HepG2 (cell line): ENCODE results near the gene XIAP. TPM values are rescaled to one million over a fixed set of nuclear protein-coding genes. Genes with fewer than 3 reads are reported as not detected.

Experiments used
- EP300 ChIP-seq, 3 experiments: sonication (generic) in 1 of 3; formaldehyde crosslinking in 1 of 3; IDR thresholded peaks; 2 replicates each; pipeline versions ENCODE4 v1.5.1 to v1.6.1; 2011 to 2020; ENCODE audit warnings: low read depth in 2 of 3, low read length in 2 of 3, borderline replicate concordance in 1 of 3, improper control_type of control experiment in 1 of 3, mild to moderate bottlenecking in 1 of 3, missing genetic modification reagents in 1 of 3, moderate library complexity in 1 of 3
- KLF15 ChIP-seq: sonication (generic); formaldehyde crosslinking; IDR thresholded peaks from 2 replicates; pipeline ENCODE4 v1.8.1; 2023; ENCODE audit warnings: borderline replicate concordance, mild to moderate bottlenecking, inconsistent platforms, missing genetic modification reagents, mixed read lengths
- RARA ChIP-seq: IDR thresholded peaks from 2 replicates; pipeline ENCODE4 v1.6.1; 2016; ENCODE audit warnings: missing genetic modification reagents, missing compliant biosample characterization
- SOX13 ChIP-seq, 3 experiments: fragments of 450-650 bp in 1 of 3; sonication (generic) in 1 of 3; formaldehyde crosslinking in 1 of 3; IDR thresholded peaks in 2 of 3; conservative IDR thresholded peaks in 1 of 3; 2 replicates each; pipeline versions ENCODE4 v1.5.0 to v1.6.1; 2016 to 2020; ENCODE audit warnings: antibody characterized with exemption in 1 of 3, mild to moderate bottlenecking in 1 of 3, missing compliant biosample characterization in 1 of 3, missing genetic modification reagents in 1 of 3, moderate library complexity in 1 of 3
- ZNF431 ChIP-seq: sonication (generic); formaldehyde crosslinking; IDR thresholded peaks from 2 replicates; pipeline ENCODE4 v1.9.0; 2022; ENCODE audit warnings: missing genetic modification reagents, low read depth, mild to moderate bottlenecking, borderline replicate concordance
- ZNF513 ChIP-seq: sonication (generic); formaldehyde crosslinking; conservative IDR thresholded peaks from 2 replicates; pipeline ENCODE4 v1.5.0; 2020; ENCODE audit warnings: missing genetic modification reagents
- ZNF589 ChIP-seq: sonication (generic); formaldehyde crosslinking; conservative IDR thresholded peaks from 2 replicates; pipeline ENCODE4 v1.8.0; 2022; ENCODE audit warnings: mild to moderate bottlenecking, moderate library complexity, missing genetic modification reagents
- ZNF761 ChIP-seq: sonication (generic); formaldehyde crosslinking; conservative IDR thresholded peaks from 2 replicates; pipeline ENCODE4 v1.4.0; 2020; ENCODE audit warnings: mild to moderate bottlenecking, missing genetic modification reagents
- polyA plus RNA-seq, 8 experiments: library from polyadenylated mRNA; depleted of rRNA in 3 of 8; stranded (reverse) in 7 of 8; unstranded in 1 of 8; fragments of >200 nt; fragmentation: Illumina TruSeq in 4 of 8; extraction: Trizol in 4 of 8; gene quantifications; 2 replicates each; pipeline versions ENCODE4 v1.2.1 to v1.2.3, GENCODE V29; 2011 to 2016; ENCODE audit warnings: low read depth in 4 of 8, missing spikeins in 1 of 8, mixed read lengths in 1 of 8; ENCODE audit not compliant: insufficient read depth in 1 of 8
- total RNA-seq, 5 experiments: library from RNA; depleted of rRNA; stranded (reverse); fragments of >200 nt; fragmentation: Illumina TruSeq; extraction: Trizol; gene quantifications; 2 replicates each; pipeline ENCODE4 v1.2.3, GENCODE V29; 2016; ENCODE audit warnings: low read depth in 1 of 5
- TF ChIP-seq, protein P1 (sequence below): sonication (generic); formaldehyde crosslinking; IDR thresholded peaks from 2 replicates; pipeline ENCODE4; 2020; ENCODE audit warnings: missing genetic modification reagents, mild to moderate bottlenecking, borderline replicate concordance

XIAP gene
- total and polyA plus RNA-seq, 2 of the 13 experiments (the other 11 are each of a cell fraction or from before 2014, with no cell fraction given): 12.9 to 29.5 TPM

- TF ChIP-seq ZNF513: no peak
- no peak for TF ChIP-seq ZNF589 (CRISPR knock-in tag)
- TF ChIP-seq SOX13 (IDR thresholded peaks at IDR 0.05): no peak
- peak in 1 of 2 experiments; percentile 71; a peak in 1 of 4 replicates for TF ChIP-seq SOX13 (CRISPR knock-in tag; conservative IDR thresholded peaks at IDR 0.05 in 1 of 2, IDR thresholded peaks at IDR 0.05 in 1 of 2)
- TF ChIP-seq, protein P1, sequence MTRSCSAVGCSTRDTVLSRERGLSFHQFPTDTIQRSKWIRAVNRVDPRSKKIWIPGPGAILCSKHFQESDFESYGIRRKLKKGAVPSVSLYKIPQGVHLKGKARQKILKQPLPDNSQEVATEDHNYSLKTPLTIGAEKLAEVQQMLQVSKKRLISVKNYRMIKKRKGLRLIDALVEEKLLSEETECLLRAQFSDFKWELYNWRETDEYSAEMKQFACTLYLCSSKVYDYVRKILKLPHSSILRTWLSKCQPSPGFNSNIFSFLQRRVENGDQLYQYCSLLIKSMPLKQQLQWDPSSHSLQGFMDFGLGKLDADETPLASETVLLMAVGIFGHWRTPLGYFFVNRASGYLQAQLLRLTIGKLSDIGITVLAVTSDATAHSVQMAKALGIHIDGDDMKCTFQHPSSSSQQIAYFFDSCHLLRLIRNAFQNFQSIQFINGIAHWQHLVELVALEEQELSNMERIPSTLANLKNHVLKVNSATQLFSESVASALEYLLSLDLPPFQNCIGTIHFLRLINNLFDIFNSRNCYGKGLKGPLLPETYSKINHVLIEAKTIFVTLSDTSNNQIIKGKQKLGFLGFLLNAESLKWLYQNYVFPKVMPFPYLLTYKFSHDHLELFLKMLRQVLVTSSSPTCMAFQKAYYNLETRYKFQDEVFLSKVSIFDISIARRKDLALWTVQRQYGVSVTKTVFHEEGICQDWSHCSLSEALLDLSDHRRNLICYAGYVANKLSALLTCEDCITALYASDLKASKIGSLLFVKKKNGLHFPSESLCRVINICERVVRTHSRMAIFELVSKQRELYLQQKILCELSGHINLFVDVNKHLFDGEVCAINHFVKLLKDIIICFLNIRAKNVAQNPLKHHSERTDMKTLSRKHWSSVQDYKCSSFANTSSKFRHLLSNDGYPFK (CRISPR knock-in tag): no peak
- no peak for TF ChIP-seq ZNF431 (CRISPR knock-in tag)
- TF ChIP-seq RARA (CRISPR knock-in tag): peak; percentile 18; the same call in 1 of the 2 replicates
- TF ChIP-seq KLF15 (CRISPR knock-in tag): no peak
- TF ChIP-seq ZNF761: no peak
- no peak for TF ChIP-seq EP300 (IDR thresholded peaks at IDR 0.05; ENCODE audit: low read depth in 2 of 2, low read length in 2 of 2)
- TF ChIP-seq EP300 (CRISPR knock-in tag; IDR thresholded peaks at IDR 0.05; ENCODE audit: borderline replicate concordance): no peak
- TF ChIP-seq, all 625 proteins: peak for 4
These were observed 16.3 kb downstream of the XIAP start (continued) for GRCh38 chrX:123876177-123876576.
